Renal cortical epithelial cell (primary cell): Measurements from ENCODE around the gene FGF14. TPM values are rescaled to one million over a fixed set of nuclear protein-coding genes. Genes with fewer than 3 reads are reported as not detected.
A peak's percentile ranks its signal among the peaks of the same experiment; 100 is the strongest.

ENCODE experiments used
- DNase-seq: peaks from one replicate; pipeline ENCODE4 v3.0.0-alpha.2; 2011; ENCODE audit warnings: low read depth
- total RNA-seq: library from RNA; depleted of rRNA; stranded (reverse); fragments of >200 nt; gene quantifications from 2 replicates; pipeline ENCODE4 v1.2.3, GENCODE V29; 2014

FGF14 gene
- 0.70 TPM in 1 of 2 replicates, not detected in the other for total RNA-seq

- no peak for DNase-seq
Measured at GRCh38 chr13:102401766-102402165, at the start of gene FGF14. TSS of gene FGF14 (minus strand) at chr13:102402048.

- peak; percentile 35 for DNase-seq
Measured at GRCh38 chr13:102443249-102443648, 41.4 kb upstream of the FGF14 start.

GRCh38 chr13:102441085-102441484 is 39.2 kb upstream of the FGF14 start:
- peak; percentile 11 for DNase-seq

GRCh38 chr13:102440259-102440936 is 38.5 kb upstream of the FGF14 start:
- DNase-seq: peak; percentile 96

- DNase-seq: no peak
Measured at GRCh38 chr13:102422690-102423089, 20.8 kb upstream of the FGF14 start.

- peak; percentile 49 for DNase-seq
Measured at GRCh38 chr13:102405499-102406100, 3.8 kb upstream of the FGF14 start.

GRCh38 chr13:102402290-102402689 is 442 bp upstream of the FGF14 start:
- peak; percentile 63 for DNase-seq

GRCh38 chr13:102401265-102401664 is 583 bp downstream of the FGF14 start:
- peak; percentile 35 for DNase-seq

GRCh38 chr13:102400675-102401145 is 1.1 kb downstream of the FGF14 start:
- peak; percentile 27 for DNase-seq

GRCh38 chr13:102399791-102400674 is 1.8 kb downstream of the FGF14 start:
- peak; percentile 30 for DNase-seq

GRCh38 chr13:102395939-102396338 is 5.9 kb downstream of the FGF14 start:
- DNase-seq: no peak

GRCh38 chr13:102395174-102395573 is 6.7 kb downstream of the FGF14 start:
- no peak for DNase-seq

- peak; percentile 80 for DNase-seq
Measured at GRCh38 chr13:102394158-102395053, 7.4 kb downstream of the FGF14 start.

- DNase-seq: peak; percentile 28
Measured at GRCh38 chr13:102392481-102393209, 9.2 kb downstream of the FGF14 start.

GRCh38 chr13:102386461-102386860 is 15.4 kb downstream of the FGF14 start:
- DNase-seq: no peak

- no peak for DNase-seq
Measured at GRCh38 chr13:102380012-102380411, 21.8 kb downstream of the FGF14 start.

- no peak for DNase-seq
Measured at GRCh38 chr13:102376318-102376717, 25.5 kb downstream of the FGF14 start.

- DNase-seq: no peak
Measured at GRCh38 chr13:102374726-102375125, 27.1 kb downstream of the FGF14 start.

GRCh38 chr13:102374233-102374632 is 27.6 kb downstream of the FGF14 start:
- DNase-seq: no peak

- DNase-seq: no peak
Measured at GRCh38 chr13:102373221-102373620, 28.6 kb downstream of the FGF14 start.

GRCh38 chr13:102369302-102369701 is 32.5 kb downstream of the FGF14 start:
- DNase-seq: peak; percentile 40
